OCI-LY1 (cell line): ENCODE measurements around the gene CDH13.

Source experiments
- EZH2 ChIP-seq: fragments of 200-600 bp; sonication (generic), shearing (Covaris generic); IDR thresholded peaks from 2 replicates; pipeline ENCODE4 v1.8.0; 2017; ENCODE audit warnings: borderline replicate concordance, mixed run types, mild to moderate bottlenecking, antibody characterized with exemption, low read length, moderate library complexity, mixed read lengths
- TF ChIP-seq, protein P1 (sequence below): fragments of 200-600 bp; sonication (generic), shearing (Covaris generic); IDR thresholded peaks from 2 replicates; pipeline ENCODE4 v1.5.1; 2017; ENCODE audit warnings: mild to moderate bottlenecking, antibody characterized with exemption, low read length, moderate library complexity, mixed read lengths

DNA sequence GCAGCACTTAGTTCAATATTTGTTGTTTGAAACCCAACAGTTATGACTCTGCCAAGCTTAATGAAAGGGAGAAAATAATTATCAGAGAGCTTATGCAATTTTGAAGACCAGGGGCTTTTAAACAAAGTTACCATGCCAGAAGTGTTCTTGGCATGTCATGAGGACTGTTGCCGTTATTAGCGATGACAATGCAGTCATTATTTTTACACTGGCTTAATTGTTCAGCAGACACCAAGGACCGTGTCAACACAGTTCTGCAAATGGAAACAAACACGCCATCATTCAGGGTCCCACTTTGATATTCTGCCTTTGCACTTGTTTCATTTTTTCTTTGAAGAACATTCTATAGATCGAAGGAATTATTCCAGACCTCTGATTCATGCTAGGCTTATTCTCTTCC is 518.5 kb downstream of the CDH13 start:
- TF ChIP-seq, protein P1, sequence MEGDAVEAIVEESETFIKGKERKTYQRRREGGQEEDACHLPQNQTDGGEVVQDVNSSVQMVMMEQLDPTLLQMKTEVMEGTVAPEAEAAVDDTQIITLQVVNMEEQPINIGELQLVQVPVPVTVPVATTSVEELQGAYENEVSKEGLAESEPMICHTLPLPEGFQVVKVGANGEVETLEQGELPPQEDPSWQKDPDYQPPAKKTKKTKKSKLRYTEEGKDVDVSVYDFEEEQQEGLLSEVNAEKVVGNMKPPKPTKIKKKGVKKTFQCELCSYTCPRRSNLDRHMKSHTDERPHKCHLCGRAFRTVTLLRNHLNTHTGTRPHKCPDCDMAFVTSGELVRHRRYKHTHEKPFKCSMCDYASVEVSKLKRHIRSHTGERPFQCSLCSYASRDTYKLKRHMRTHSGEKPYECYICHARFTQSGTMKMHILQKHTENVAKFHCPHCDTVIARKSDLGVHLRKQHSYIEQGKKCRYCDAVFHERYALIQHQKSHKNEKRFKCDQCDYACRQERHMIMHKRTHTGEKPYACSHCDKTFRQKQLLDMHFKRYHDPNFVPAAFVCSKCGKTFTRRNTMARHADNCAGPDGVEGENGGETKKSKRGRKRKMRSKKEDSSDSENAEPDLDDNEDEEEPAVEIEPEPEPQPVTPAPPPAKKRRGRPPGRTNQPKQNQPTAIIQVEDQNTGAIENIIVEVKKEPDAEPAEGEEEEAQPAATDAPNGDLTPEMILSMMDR, result no peak
- no peak for TF ChIP-seq EZH2
